ENCODE measurements around the gene MEIS3. TPM values are rescaled to one million over a fixed set of nuclear protein-coding genes. Genes with fewer than 3 reads are reported as not detected.

The MEIS3 gene
- polyA plus RNA-seq, 3 donors, result not detected

- H3K9ac ChIP-seq (ENCODE audit: insufficient read depth, low read length, poor library complexity, severe bottlenecking), result no peak overlapping the region
- Mint-ChIP-seq H3K4me3 (peak overlapping the region in 1 of 2 donors; percentile 21), H3K27ac (no peak overlapping the region), H3K4me1 (no peaks in the 10 kb centered on the region), H3K9me3 (no peaks in the 10 kb centered on the region), H3K27me3 (ENCODE audit: low read depth in 3 of 3) (peaks cover 20 to 26% (median 24%) of the 10 kb centered on the region in 3 donors), H3K36me3 (no peaks in the 10 kb centered on the region)
- intact Hi-C loops (cut with micrococcal nuclease), result no loop called here
- 92% methylated on average over 11 of the region's 24 CpGs for WGBS (ENCODE audit: insufficient coverage)
- H2AFZ ChIP-seq (ENCODE audit: insufficient read depth, low read depth, low read length, poor library complexity, severe bottlenecking), result no peak overlapping the region
- no peaks in the 10 kb centered on the region for H3K9me3 ChIP-seq (replicated peaks in 1 of 2; ENCODE audit: control insufficient read depth in 1 of 2, insufficient read depth in 1 of 2, low read length in 2 of 2)
- no peaks in the 10 kb centered on the region for H3K4me1 ChIP-seq (ENCODE audit: control insufficient read depth in 1 of 2, insufficient read depth in 2 of 2, low read length in 2 of 2)
- no peak overlapping the region for H3K4me3 ChIP-seq (replicated peaks in 1 of 3; ENCODE audit: low read depth in 2 of 3, low read length in 3 of 3)
- H3K27me3 ChIP-seq (ENCODE audit: control insufficient read depth in 2 of 2, insufficient read depth in 2 of 2, low read length in 2 of 2), result peaks cover 0 to 3% of the 10 kb centered on the region in 2 donors
- no peak overlapping the region for H3K4me2 ChIP-seq (replicated peaks; ENCODE audit: extremely low read depth, low read length, poor library complexity, severe bottlenecking)
- no peak for TF ChIP-seq CTCF (IDR thresholded peaks at IDR 0.05)
- no peaks in the 10 kb centered on the region for H3K36me3 ChIP-seq (replicated peaks in 1 of 2; ENCODE audit: control insufficient read depth in 1 of 2, insufficient read depth in 2 of 2, low read length in 2 of 2)
- DNase-seq, result no peak
- no peak overlapping the region for H3K27ac ChIP-seq (ENCODE audit: low read depth in 1 of 2, low read length in 2 of 2)
- H3K79me2 ChIP-seq (ENCODE audit: insufficient read depth, low read length), result no peaks in the 10 kb centered on the region
- no peaks in the 10 kb centered on the region for H4K20me1 ChIP-seq (ENCODE audit: insufficient read depth, low read length)
Measured at GRCh38 chr19:47398707-47399597, 20.4 kb downstream of the MEIS3 start.

GRCh38 chr19:47391510-47392223 lies 27.7 kb downstream of the MEIS3 start:
- H3K36me3 Mint-ChIP-seq, result no peaks in the 10 kb centered on the region
- Histone ChIP-seq H3K27ac (ENCODE audit: low read depth in 1 of 2, low read length in 2 of 2) (peak overlapping the region in 1 of 2 donors; percentile 100), H2AFZ (ENCODE audit: insufficient read depth, low read depth, low read length, poor library complexity, severe bottlenecking) (no peak overlapping the region), H3K4me1 (ENCODE audit: control insufficient read depth in 1 of 2, insufficient read depth in 2 of 2, low read length in 2 of 2) (peaks cover 43 to 46% of the 10 kb centered on the region in 2 donors), H3K4me2 (replicated peaks; ENCODE audit: extremely low read depth, low read length, poor library complexity, severe bottlenecking) (peak overlapping the region; percentile 26), H3K9ac (ENCODE audit: insufficient read depth, low read length, poor library complexity, severe bottlenecking) (no peak overlapping the region), H3K27me3 (ENCODE audit: control insufficient read depth in 2 of 2, insufficient read depth in 2 of 2, low read length in 2 of 2) (peaks cover 0 to 3% of the 10 kb centered on the region in 2 donors), H3K9me3 (replicated peaks in 1 of 2; ENCODE audit: control insufficient read depth in 1 of 2, insufficient read depth in 1 of 2, low read length in 2 of 2) (no peaks in the 10 kb centered on the region), H4K20me1 (ENCODE audit: insufficient read depth, low read length) (no peaks in the 10 kb centered on the region), H3K4me3 (replicated peaks in 1 of 3; ENCODE audit: low read depth in 2 of 3, low read length in 3 of 3) (no peak overlapping the region), H3K79me2 (ENCODE audit: insufficient read depth, low read length) (no peaks in the 10 kb centered on the region), H3K36me3 (replicated peaks in 1 of 2; ENCODE audit: control insufficient read depth in 1 of 2, insufficient read depth in 2 of 2, low read length in 2 of 2) (no peaks in the 10 kb centered on the region)
- H3K27ac Mint-ChIP-seq, result peak overlapping the region; percentile 100
- intact Hi-C loops (cut with micrococcal nuclease), result loop anchor here (1.0 to 5.0 kb wide), 5 partner anchors 36 to 107 kb away; partner anchors contain the start of gene DHX34 (in 1 of the 2)
- peaks cover 16 to 24% (median 19%) of the 10 kb centered on the region in 3 donors for H3K27me3 Mint-ChIP-seq (ENCODE audit: low read depth in 3 of 3)
- H3K4me1 Mint-ChIP-seq, result peaks cover 44% of the 10 kb centered on the region
- DNase-seq, result peak; percentile 79 to 90 (median 85)
- peak overlapping the region; percentile 2 to 31 for H3K4me3 Mint-ChIP-seq
- 54% methylated on average over 7 of the region's 15 CpGs for WGBS (ENCODE audit: insufficient coverage)
- peak; percentile 91 for TF ChIP-seq CTCF (IDR thresholded peaks at IDR 0.05)
- peaks cover 0 to 3% (median 0%) of the 10 kb centered on the region in 7 donors for H3K9me3 Mint-ChIP-seq
